GM06990 (cell line): ENCODE results near the gene BATF3.

Experiments used
- DNase-seq: peaks from one replicate; pipeline ENCODE4 v3.0.0-alpha.2; 2011; ENCODE audit not compliant: insufficient read length; ENCODE audit errors: extremely low read depth
- H3K27me3 ChIP-seq: replicated peaks from 2 replicates; pipeline ENCODE4 v1.6.0; 2011; ENCODE audit warnings: low read length; ENCODE audit not compliant: control insufficient read depth, insufficient read depth
- H3K36me3 ChIP-seq: 2 replicates; pipeline ENCODE4 v1.5.1; 2011; ENCODE audit warnings: low read length; ENCODE audit not compliant: control insufficient read depth, insufficient read depth
- H3K4me3 ChIP-seq: replicated peaks from 2 replicates; pipeline ENCODE4 v1.5.1; 2011; ENCODE audit warnings: low read depth, mild to moderate bottlenecking, control low read depth, low read length
- CTCF ChIP-seq: IDR thresholded peaks from 2 replicates; pipeline ENCODE4 v1.5.1; 2011; ENCODE audit warnings: low read length, control low read depth, mild to moderate bottlenecking, inconsistent platforms; ENCODE audit not compliant: insufficient read depth, poor library complexity, severe bottlenecking

Gene BATF3

GRCh38 chr1:212656730-212657129 is 42.9 kb downstream of the BATF3 start:
- Histone ChIP-seq H3K27me3 (no peaks in the 10 kb centered on the region; the same call in 1 of the 2 replicates), H3K4me3 (no peak overlapping the region), H3K36me3 (no peaks in the 10 kb centered on the region)
- TF ChIP-seq CTCF, result no peak
- DNase-seq, result no peak

DNA sequence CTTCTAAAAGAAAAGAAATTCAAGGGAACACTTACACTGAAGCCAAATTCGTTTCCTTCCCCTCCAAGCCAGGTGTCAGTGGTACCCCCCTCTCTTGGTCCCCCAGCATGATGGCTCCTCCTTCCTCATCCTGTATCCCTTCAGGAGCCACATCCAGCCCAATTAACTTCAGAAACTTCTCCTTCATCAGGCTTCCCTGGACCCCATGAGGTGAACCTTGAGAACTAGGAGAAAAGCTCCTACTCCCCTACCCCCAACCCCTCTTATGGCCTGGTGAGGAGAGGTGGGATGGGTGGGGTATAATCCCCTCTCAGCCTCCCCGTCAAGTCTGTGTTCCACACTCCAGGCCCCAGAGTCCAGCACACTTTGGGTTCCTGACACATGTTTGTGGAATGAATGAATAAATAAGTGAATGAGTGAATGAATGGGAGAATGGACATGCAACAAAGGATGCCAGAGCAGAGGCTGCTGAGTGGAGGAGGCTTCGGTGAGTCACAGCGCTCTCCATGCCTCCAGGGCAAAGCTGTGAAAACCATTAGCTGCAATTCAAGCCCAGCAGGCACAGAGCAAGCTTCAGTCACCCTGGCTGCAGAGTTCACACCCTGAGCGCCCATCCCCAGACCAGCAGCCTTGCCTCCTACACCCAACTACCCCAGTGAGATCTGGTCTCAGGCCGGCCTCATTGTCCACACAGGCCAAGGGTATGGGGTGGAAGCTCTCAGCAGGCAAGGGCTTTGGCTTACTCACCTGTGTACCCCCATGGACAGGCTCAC is 43.8 kb downstream of the BATF3 start:
- H3K27me3 ChIP-seq, result no peaks in the 10 kb centered on the region; the same call in 1 of the 2 replicates
- H3K4me3 ChIP-seq, result no peak overlapping the region
- no peak for DNase-seq
- no peaks in the 10 kb centered on the region for H3K36me3 ChIP-seq
- no peak for TF ChIP-seq CTCF

- H3K27me3 ChIP-seq, result no peaks in the 10 kb centered on the region; the same call in 1 of the 2 replicates
- TF ChIP-seq CTCF, result no peak
- no peak for DNase-seq
- H3K4me3 ChIP-seq, result no peak overlapping the region
- H3K36me3 ChIP-seq, result no peaks in the 10 kb centered on the region
Measured at GRCh38 chr1:212652609-212653008, 47.0 kb downstream of the BATF3 start.

- H3K4me3 ChIP-seq, result no peak overlapping the region
- no peak for DNase-seq
- TF ChIP-seq CTCF, result no peak
- no peaks in the 10 kb centered on the region for H3K36me3 ChIP-seq
- H3K27me3 ChIP-seq, result no peaks in the 10 kb centered on the region
Measured at GRCh38 chr1:212651977-212652376, 47.7 kb downstream of the BATF3 start.

DNA sequence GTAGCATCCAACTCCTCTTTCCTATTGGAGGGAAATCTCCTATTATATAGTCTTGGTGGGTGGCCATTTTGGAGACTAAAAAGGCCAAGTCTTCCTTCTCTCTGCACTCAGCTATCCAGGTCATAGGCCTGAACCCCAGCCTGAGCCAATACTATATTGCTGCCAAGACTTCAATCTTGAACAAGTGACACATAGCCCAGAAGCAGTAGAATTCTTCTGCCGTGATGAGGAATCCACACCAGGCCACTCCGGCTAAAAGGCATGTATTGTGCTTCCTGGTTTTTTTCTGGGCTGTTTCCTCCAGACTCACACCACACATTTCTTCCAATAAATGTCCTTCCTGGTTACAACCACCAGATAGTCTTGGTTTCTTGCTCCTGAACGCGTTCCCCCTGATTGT is 48.1 kb downstream of the BATF3 start:
- DNase-seq, result no peak
- Histone ChIP-seq H3K36me3 (no peaks in the 10 kb centered on the region), H3K4me3 (no peak overlapping the region), H3K27me3 (no peaks in the 10 kb centered on the region)
- no peak for TF ChIP-seq CTCF
